HEK293 (cell line): ENCODE data around the gene FARSA.

Source experiments
- BCL11B ChIP-seq: fragments of 450-650 bp; formaldehyde crosslinking; IDR thresholded peaks from 2 replicates; pipeline ENCODE4 v1.5.1; 2016; ENCODE audit warnings: low read depth, missing biosample characterization, missing genetic modification characterization
- GLIS1 ChIP-seq: fragments of 450-650 bp; formaldehyde crosslinking; IDR thresholded peaks from 2 replicates; pipeline ENCODE4 v1.5.1; 2016; ENCODE audit warnings: missing biosample characterization, missing genetic modification characterization
- HOXA7 ChIP-seq: sonication (generic); formaldehyde crosslinking; IDR thresholded peaks from 2 replicates; pipeline ENCODE4 v1.8.1; 2022; ENCODE audit warnings: missing genetic modification reagents, borderline replicate concordance
- KLF8 ChIP-seq: fragments of 450-650 bp; formaldehyde crosslinking; IDR thresholded peaks from 2 replicates; pipeline ENCODE4 v1.5.1; 2016; ENCODE audit warnings: missing biosample characterization, missing genetic modification characterization
- PRDM2 ChIP-seq: fragments of 450-650 bp; formaldehyde crosslinking; IDR thresholded peaks from 2 replicates; pipeline ENCODE4 v1.5.1; 2016; ENCODE audit warnings: missing biosample characterization, missing genetic modification characterization, borderline replicate concordance
- REST ChIP-seq: fragments of 450-650 bp; formaldehyde crosslinking; IDR thresholded peaks from 2 replicates; pipeline ENCODE4 v1.5.1; 2016; ENCODE audit warnings: missing biosample characterization, missing genetic modification characterization
- YY1 ChIP-seq: fragments of 450-650 bp; formaldehyde crosslinking; IDR thresholded peaks from 2 replicates; pipeline ENCODE4 v1.5.1; 2018; ENCODE audit warnings: missing biosample characterization, missing genetic modification characterization
- ZBTB26 ChIP-seq: fragments of 450-650 bp; formaldehyde crosslinking; optimal IDR thresholded peaks from 2 replicates; pipeline ENCODE3; 2016; ENCODE audit warnings: missing biosample characterization, mild to moderate bottlenecking, missing genetic modification characterization
- ZBTB6 ChIP-seq: fragments of 450-650 bp; formaldehyde crosslinking; IDR thresholded peaks from 2 replicates; pipeline ENCODE4 v1.5.1; 2017; ENCODE audit warnings: missing biosample characterization, missing genetic modification characterization
- ZNF23 ChIP-seq: fragments of 450-650 bp; formaldehyde crosslinking; IDR thresholded peaks from 2 replicates; pipeline ENCODE4 v1.5.1; 2016; ENCODE audit warnings: missing biosample characterization, missing genetic modification characterization, borderline replicate concordance
- ZNF239 ChIP-seq: fragments of 450-650 bp; formaldehyde crosslinking; IDR thresholded peaks from 2 replicates; pipeline ENCODE4 v1.5.1; 2016; ENCODE audit warnings: missing biosample characterization, missing genetic modification characterization
- ZNF350 ChIP-seq: fragments of 450-650 bp; formaldehyde crosslinking; IDR thresholded peaks from 2 replicates; pipeline ENCODE4 v1.5.0; 2017; ENCODE audit warnings: missing biosample characterization, mild to moderate bottlenecking, missing genetic modification characterization
- ZNF571 ChIP-seq: fragments of 450-650 bp; formaldehyde crosslinking; IDR thresholded peaks from 2 replicates; pipeline ENCODE4 v1.5.0; 2017; ENCODE audit warnings: missing biosample characterization, missing genetic modification characterization
- ZNF626 ChIP-seq: fragments of 450-650 bp; sonication (Bioruptor Pico); formaldehyde crosslinking; IDR thresholded peaks from 2 replicates; pipeline ENCODE4 v1.5.1; 2018; ENCODE audit warnings: missing biosample characterization, missing genetic modification characterization, inconsistent platforms
- ZNF660 ChIP-seq: fragments of 450-650 bp; IDR thresholded peaks from 2 replicates; pipeline ENCODE4 v1.5.1; 2018; ENCODE audit warnings: missing biosample characterization, mild to moderate bottlenecking, missing genetic modification characterization
- ZSCAN30 ChIP-seq: fragments of 450-650 bp; IDR thresholded peaks from 2 replicates; pipeline ENCODE4 v1.5.1; 2018; ENCODE audit warnings: missing biosample characterization, mild to moderate bottlenecking, missing genetic modification characterization, moderate library complexity
- TF ChIP-seq, protein P1 (sequence below): fragments of 450-650 bp; formaldehyde crosslinking; IDR thresholded peaks from 2 replicates; pipeline ENCODE4 v1.5.1; 2016; ENCODE audit warnings: missing biosample characterization, missing genetic modification characterization, borderline replicate concordance
- TF ChIP-seq, protein P2 (sequence below): fragments of 450-650 bp; formaldehyde crosslinking; conservative IDR thresholded peaks from 2 replicates; pipeline ENCODE4 v1.5.1; 2016; ENCODE audit warnings: low read depth, missing biosample characterization, missing genetic modification characterization

FARSA gene

GRCh38 chr19:12938779-12939601 lies 5.5 kb upstream of the FARSA start (continued):
- TF ChIP-seq PRDM2 (tag by site-specific recombination) = no peak
- TF ChIP-seq KLF8 (tag by site-specific recombination) = no peak
- peak; percentile 80; the same call in 1 of the 2 replicates for TF ChIP-seq YY1
- no peak for TF ChIP-seq HOXA7 (CRISPR knock-in tag)
- TF ChIP-seq REST = peak; percentile 71; the same call in 1 of the 2 replicates
- no peak for TF ChIP-seq ZNF350
- TF ChIP-seq ZNF660 = 0 out of 2 replicates have a peak, but pooled peaks have one; percentile 3
- no peak for TF ChIP-seq ZBTB26 (tag by site-specific recombination)
- TF ChIP-seq ZNF239 (tag by site-specific recombination) = no peak
- TF ChIP-seq BCL11B (tag by site-specific recombination) = no peak
- TF ChIP-seq ZSCAN30 = no peak
- no peak for TF ChIP-seq ZBTB6 (tag by site-specific recombination)
- peak; percentile 95 for TF ChIP-seq GLIS1 (tag by site-specific recombination)
- TF ChIP-seq ZNF626 (tag by site-specific recombination) = no peak
- TF ChIP-seq, protein P1, sequence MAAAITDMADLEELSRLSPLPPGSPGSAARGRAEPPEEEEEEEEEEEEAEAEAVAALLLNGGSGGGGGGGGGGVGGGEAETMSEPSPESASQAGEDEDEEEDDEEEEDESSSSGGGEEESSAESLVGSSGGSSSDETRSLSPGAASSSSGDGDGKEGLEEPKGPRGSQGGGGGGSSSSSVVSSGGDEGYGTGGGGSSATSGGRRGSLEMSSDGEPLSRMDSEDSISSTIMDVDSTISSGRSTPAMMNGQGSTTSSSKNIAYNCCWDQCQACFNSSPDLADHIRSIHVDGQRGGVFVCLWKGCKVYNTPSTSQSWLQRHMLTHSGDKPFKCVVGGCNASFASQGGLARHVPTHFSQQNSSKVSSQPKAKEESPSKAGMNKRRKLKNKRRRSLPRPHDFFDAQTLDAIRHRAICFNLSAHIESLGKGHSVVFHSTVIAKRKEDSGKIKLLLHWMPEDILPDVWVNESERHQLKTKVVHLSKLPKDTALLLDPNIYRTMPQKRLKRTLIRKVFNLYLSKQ = no peak
- no peak for TF ChIP-seq ZNF23 (tag by site-specific recombination)
- TF ChIP-seq ZNF571 (tag by site-specific recombination) = no peak
- TF ChIP-seq, protein P2, sequence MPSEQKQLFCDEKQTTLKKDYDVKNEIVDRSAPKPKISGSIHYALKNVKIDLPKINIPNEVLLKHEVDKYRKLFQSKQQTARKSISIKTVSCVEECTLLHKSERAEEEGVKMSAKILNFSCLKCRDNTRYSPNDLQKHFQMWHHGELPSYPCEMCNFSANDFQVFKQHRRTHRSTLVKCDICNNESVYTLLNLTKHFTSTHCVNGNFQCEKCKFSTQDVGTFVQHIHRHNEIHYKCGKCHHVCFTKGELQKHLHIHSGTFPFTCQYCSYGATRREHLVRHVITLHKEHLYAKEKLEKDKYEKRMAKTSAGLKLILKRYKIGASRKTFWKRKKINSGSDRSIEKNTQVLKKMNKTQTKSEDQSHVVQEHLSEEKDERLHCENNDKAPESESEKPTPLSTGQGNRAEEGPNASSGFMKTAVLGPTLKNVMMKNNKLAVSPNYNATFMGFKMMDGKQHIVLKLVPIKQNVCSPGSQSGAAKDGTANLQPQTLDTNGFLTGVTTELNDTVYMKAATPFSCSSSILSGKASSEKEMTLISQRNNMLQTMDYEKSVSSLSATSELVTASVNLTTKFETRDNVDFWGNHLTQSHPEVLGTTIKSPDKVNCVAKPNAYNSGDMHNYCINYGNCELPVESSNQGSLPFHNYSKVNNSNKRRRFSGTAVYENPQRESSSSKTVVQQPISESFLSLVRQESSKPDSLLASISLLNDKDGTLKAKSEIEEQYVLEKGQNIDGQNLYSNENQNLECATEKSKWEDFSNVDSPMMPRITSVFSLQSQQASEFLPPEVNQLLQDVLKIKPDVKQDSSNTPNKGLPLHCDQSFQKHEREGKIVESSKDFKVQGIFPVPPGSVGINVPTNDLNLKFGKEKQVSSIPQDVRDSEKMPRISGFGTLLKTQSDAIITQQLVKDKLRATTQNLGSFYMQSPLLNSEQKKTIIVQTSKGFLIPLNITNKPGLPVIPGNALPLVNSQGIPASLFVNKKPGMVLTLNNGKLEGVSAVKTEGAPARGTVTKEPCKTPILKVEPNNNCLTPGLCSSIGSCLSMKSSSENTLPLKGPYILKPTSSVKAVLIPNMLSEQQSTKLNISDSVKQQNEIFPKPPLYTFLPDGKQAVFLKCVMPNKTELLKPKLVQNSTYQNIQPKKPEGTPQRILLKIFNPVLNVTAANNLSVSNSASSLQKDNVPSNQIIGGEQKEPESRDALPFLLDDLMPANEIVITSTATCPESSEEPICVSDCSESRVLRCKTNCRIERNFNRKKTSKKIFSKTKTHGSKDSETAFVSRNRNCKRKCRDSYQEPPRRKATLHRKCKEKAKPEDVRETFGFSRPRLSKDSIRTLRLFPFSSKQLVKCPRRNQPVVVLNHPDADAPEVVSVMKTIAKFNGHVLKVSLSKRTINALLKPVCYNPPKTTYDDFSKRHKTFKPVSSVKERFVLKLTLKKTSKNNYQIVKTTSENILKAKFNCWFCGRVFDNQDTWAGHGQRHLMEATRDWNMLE (tag by site-specific recombination) = no peak
